IMR-90 (cell line): ENCODE results near the gene ARMH2. TPM values are rescaled to one million over a fixed set of nuclear protein-coding genes. Genes with fewer than 3 reads are reported as not detected.

ENCODE experiments used
- ATAC-seq: fragments of 200-7000 bp; cut with Tn5 transposase; 2 replicates; pipeline ENCODE4 v1.9.1; 2020; ENCODE audit warnings: low read depth, mild to moderate bottlenecking, moderate library complexity
- BruUV-seq: library from RNA; stranded (reverse); fragments of 400-500 nt; replicated peaks from 2 replicates; lab custom pipeline; 2021; lab: Mats Ljungman, UMichigan
- CTCF ChIA-PET: fragments of 300-600 bp; formaldehyde crosslinking; extraction: SDS; loops from one replicate; lab custom pipeline; 2021; ENCODE audit warnings: antibody characterized with exemption; lab: Yijun Ruan, JAX
- POLR2A ChIA-PET: fragments of 300-600 bp; sonication (Branson Sonifier 250); formaldehyde crosslinking; loops from one replicate; lab custom pipeline; 2022; ENCODE audit warnings: antibody characterized with exemption; ENCODE audit not compliant: unreplicated experiment; lab: Charles Lee
- DNase-seq: peaks from one replicate; pipeline ENCODE4 v3.0.0; 2013
- H2AFZ ChIP-seq: replicated peaks from 2 replicates; pipeline ENCODE3; 2013; ENCODE audit warnings: low read length, mild to moderate bottlenecking; ENCODE audit not compliant: poor library complexity
- H2AK5ac ChIP-seq: 2 replicates; pipeline ENCODE4 v1.6.1; 2013; ENCODE audit warnings: low read depth, low read length, inconsistent platforms
- H2AK9ac ChIP-seq: replicated peaks from 2 replicates; pipeline ENCODE3; 2013; ENCODE audit warnings: mild to moderate bottlenecking, low read depth, low read length, moderate library complexity; ENCODE audit not compliant: poor library complexity
- H2BK120ac ChIP-seq: 2 replicates; pipeline ENCODE4 v1.6.1; 2013; ENCODE audit warnings: low read depth, low read length, inconsistent platforms
- H2BK15ac ChIP-seq: 3 replicates; pipeline ENCODE4 v1.6.1; 2013; ENCODE audit warnings: low read depth, low read length, inconsistent platforms
- H2BK20ac ChIP-seq: 2 replicates; pipeline ENCODE4 v1.6.1; 2013; ENCODE audit warnings: low read depth, mild to moderate bottlenecking, inconsistent platforms, low read length, moderate library complexity
- H2BK5ac ChIP-seq: 2 replicates; pipeline ENCODE4 v1.6.1; 2013; ENCODE audit warnings: mild to moderate bottlenecking, low read depth, low read length, inconsistent platforms; ENCODE audit not compliant: poor library complexity, severe bottlenecking
- H3K14ac ChIP-seq: replicated peaks from 2 replicates; pipeline ENCODE4 v1.6.1; 2013; ENCODE audit warnings: low read depth, low read length, inconsistent platforms
- H3K18ac ChIP-seq: 2 replicates; pipeline ENCODE4 v1.6.1; 2013; ENCODE audit warnings: low read depth, low read length, control low read depth
- H3K23ac ChIP-seq: 2 replicates; pipeline ENCODE4 v1.6.1; 2013; ENCODE audit warnings: low read depth, low read length, inconsistent platforms
- H3K27ac ChIP-seq: 2 replicates; pipeline ENCODE4 v1.5.1; 2013; ENCODE audit warnings: mild to moderate bottlenecking, control low read depth, low read length; ENCODE audit not compliant: insufficient read depth
- H3K27me3 ChIP-seq: 2 replicates; pipeline ENCODE4 v1.6.1; 2013; ENCODE audit warnings: low read length; ENCODE audit not compliant: control insufficient read depth, insufficient read depth
- H3K36me3 ChIP-seq: 2 replicates; pipeline ENCODE4 v1.6.1; 2013; ENCODE audit warnings: low read length, mixed read lengths; ENCODE audit not compliant: control insufficient read depth, insufficient read depth
- H3K4ac ChIP-seq: 2 replicates; pipeline ENCODE4 v1.6.1; 2013; ENCODE audit warnings: low read depth, low read length, inconsistent platforms
- H3K4me1 ChIP-seq: 2 replicates; pipeline ENCODE4 v1.6.1; 2013; ENCODE audit warnings: low read length, mixed read lengths; ENCODE audit not compliant: control insufficient read depth, insufficient read depth
- H3K4me2 ChIP-seq: 2 replicates; pipeline ENCODE4 v1.6.1; 2013; ENCODE audit warnings: low read depth, mild to moderate bottlenecking, control low read depth, low read length, moderate library complexity
- H3K4me3 ChIP-seq: 2 replicates; pipeline ENCODE4 v1.5.1; 2013; ENCODE audit warnings: low read depth, mild to moderate bottlenecking, control low read depth, low read length, moderate library complexity; ENCODE audit not compliant: insufficient read depth
- H3K56ac ChIP-seq: 2 replicates; pipeline ENCODE4 v1.6.1; 2013; ENCODE audit warnings: low read length, inconsistent platforms; ENCODE audit not compliant: insufficient read depth; ENCODE audit errors: extremely low read depth
- H3K79me1 ChIP-seq, 2 experiments: 2 replicates each; pipeline ENCODE4 v1.6.1; 2013; ENCODE audit warnings: low read length in 2 of 2, inconsistent platforms in 1 of 2, low read depth in 1 of 2
- H3K9ac ChIP-seq: 2 replicates; pipeline ENCODE4 v1.6.1; 2013; ENCODE audit warnings: low read depth, low read length, control low read depth
- H3K9me1 ChIP-seq: 2 replicates; pipeline ENCODE4 v1.6.1; 2013; ENCODE audit warnings: low read length, inconsistent platforms; ENCODE audit not compliant: insufficient read depth
- H3K9me3 ChIP-seq: 2 replicates; pipeline ENCODE4 v1.6.1; 2013; ENCODE audit warnings: low read length; ENCODE audit not compliant: control insufficient read depth, insufficient read depth
- H4K20me1 ChIP-seq: 2 replicates; pipeline ENCODE4 v1.6.1; 2013; ENCODE audit warnings: low read length, inconsistent platforms; ENCODE audit not compliant: insufficient read depth
- H4K5ac ChIP-seq: 2 replicates; pipeline ENCODE4 v1.6.1; 2013; ENCODE audit warnings: mild to moderate bottlenecking, low read depth, low read length, control low read depth
- H4K8ac ChIP-seq, 2 experiments: 2 replicates each; pipeline ENCODE4 v1.6.1; 2013; ENCODE audit warnings: low read depth in 2 of 2, low read length in 2 of 2, control low read depth in 1 of 2, inconsistent platforms in 1 of 2
- H4K91ac ChIP-seq: 2 replicates; pipeline ENCODE4 v1.6.1; 2013; ENCODE audit warnings: low read depth, low read length, inconsistent platforms; ENCODE audit not compliant: insufficient read depth
- BHLHE40 ChIP-seq: fragments of 150-350 bp; IDR thresholded peaks from 2 replicates; pipeline ENCODE4 v1.6.1; 2016; ENCODE audit warnings: mild to moderate bottlenecking, low read depth, low read length
- CEBPB ChIP-seq: IDR thresholded peaks from 2 replicates; pipeline ENCODE4 v1.6.1; 2012; ENCODE audit warnings: low read depth, low read length, improper control_type of control experiment
- CHD1 ChIP-seq: IDR thresholded peaks from 2 replicates; pipeline ENCODE4 v1.6.1; 2012; ENCODE audit warnings: low read depth, low read length, improper control_type of control experiment
- CTCF ChIP-seq: conservative IDR thresholded peaks from 2 replicates; pipeline ENCODE4 v1.5.1; 2012; ENCODE audit warnings: mild to moderate bottlenecking, low read depth, low read length, improper control_type of control experiment
- FOS ChIP-seq: fragments of 150-350 bp; IDR thresholded peaks from 2 replicates; pipeline ENCODE4 v1.6.1; 2016; ENCODE audit warnings: low read depth, low read length
- MAFK ChIP-seq: IDR thresholded peaks from 2 replicates; pipeline ENCODE4 v1.6.1; 2012; ENCODE audit warnings: low read depth, low read length, improper control_type of control experiment
- MAZ ChIP-seq: IDR thresholded peaks from 2 replicates; pipeline ENCODE4 v1.6.1; 2012; ENCODE audit warnings: low read depth, mild to moderate bottlenecking, low read length, improper control_type of control experiment, moderate library complexity, borderline replicate concordance
- MXI1 ChIP-seq: IDR thresholded peaks from 2 replicates; pipeline ENCODE4 v1.6.1; 2012; ENCODE audit warnings: low read depth, mild to moderate bottlenecking, low read length, moderate library complexity, borderline replicate concordance
- POLR2A ChIP-seq: IDR thresholded peaks from 2 replicates; pipeline ENCODE4 v1.6.1; 2012; ENCODE audit warnings: mild to moderate bottlenecking, low read depth, low read length
- RAD21 ChIP-seq: IDR thresholded peaks from 2 replicates; pipeline ENCODE4 v1.6.1; 2012; ENCODE audit warnings: low read length, improper control_type of control experiment
- RCOR1 ChIP-seq: IDR thresholded peaks from 2 replicates; pipeline ENCODE4 v1.6.1; 2012; ENCODE audit warnings: mild to moderate bottlenecking, low read length, improper control_type of control experiment; ENCODE audit not compliant: insufficient replicate concordance
- RFX5 ChIP-seq: IDR thresholded peaks from 2 replicates; pipeline ENCODE4 v1.8.0; 2012; ENCODE audit warnings: low read depth, mild to moderate bottlenecking, low read length, moderate library complexity
- SMC3 ChIP-seq: fragments of 150-350 bp; IDR thresholded peaks from 2 replicates; pipeline ENCODE4 v1.6.1; 2016; ENCODE audit warnings: low read depth, mild to moderate bottlenecking, antibody characterized with exemption, low read length, moderate library complexity
- USF2 ChIP-seq: fragments of 150-350 bp; IDR thresholded peaks from 2 replicates; pipeline ENCODE4 v1.6.1; 2017; ENCODE audit warnings: mild to moderate bottlenecking, antibody characterized with exemption, low read length, low read depth
- WGBS, 2 experiments: methylation state at CpG; one replicate each; pipeline versions ENCODE4 v1.1.5 to v1.1.7; 2013; ENCODE audit warnings: missing lambda C conversion rate in 2 of 2; ENCODE audit not compliant: insufficient read length in 1 of 2; ENCODE audit errors: extremely low coverage in 2 of 2; 5-methylcytosine and 5-hydroxymethylcytosine counted together
- dilution Hi-C: fragments of 300-500 bp; cut with HindIII; formaldehyde crosslinking; loops from one replicate; pipeline ENCODE4 v1.14.3; 2018; ENCODE audit warnings: low sequenced_read_pairs; ENCODE audit not compliant: unreplicated experiment
- in situ Hi-C: fragments of 300-500 bp; cut with MboI; formaldehyde crosslinking; loops from 3 replicates; pipeline ENCODE4 v1.14.3; 2019; ENCODE audit warnings: low sequenced_read_pairs, inconsistent platforms, mixed read lengths
- intact Hi-C: fragments of 100-400 bp; cut with micrococcal nuclease; formaldehyde crosslinking; loops from 2 replicates; pipeline ENCODE4 v1.10.0; 2022
- polyA plus RNA-seq, 3 experiments: library from polyadenylated mRNA; depleted of rRNA; stranded (reverse); fragments of >200 nt; gene quantifications; 2 replicates each; pipeline ENCODE4 v1.2.3, GENCODE V29; 2012; ENCODE audit warnings: low replicate concordance in 1 of 3
- total RNA-seq: library from RNA; depleted of rRNA; stranded (reverse); fragments of >200 nt; gene quantifications from 2 replicates; pipeline ENCODE4 v1.2.3, GENCODE V29; 2012

The ARMH2 gene
- total and polyA plus RNA-seq, 2 of the 4 experiments (the other 2 are of a cell fraction), result not detected

GRCh38 chr6:24844903-24845302 lies 46.2 kb upstream of the ARMH2 start (continued):
- TF ChIP-seq RCOR1 (no peak), CTCF (no peak)

- H2BK15ac ChIP-seq, result no peak overlapping the region
- H3K56ac ChIP-seq, result no peak overlapping the region
- H3K9me1 ChIP-seq, result 0 out of 2 replicates have a peak, but pooled peaks cover 4% of the 10 kb centered on the region
- intact Hi-C loops (no loop called here), dilution Hi-C loops (loop anchor here (25.0 kb wide), 1 partner anchor 243 kb away; no protein-coding TSS in a partner anchor), in situ Hi-C loops (no loop called here)
- no peaks in the 10 kb centered on the region for H3K79me1 ChIP-seq
- no peak overlapping the region for H3K9ac ChIP-seq
- ATAC-seq (no peak), DNase-seq (no peak)
- no peak overlapping the region for H3K4me3 ChIP-seq
- H3K4ac ChIP-seq, result no peak overlapping the region
- no peak overlapping the region for H3K23ac ChIP-seq
- POLR2A ChIA-PET, result no interaction called here
- no peaks in the 10 kb centered on the region for H3K27me3 ChIP-seq
- no peak overlapping the region for H2AK5ac ChIP-seq
- H4K8ac ChIP-seq, result no peak overlapping the region
- no CpG with 5 or more reads among the region's 1 CpG for WGBS, 2 experiments
- no peak overlapping the region for H3K18ac ChIP-seq
- no peak overlapping the region for H3K14ac ChIP-seq
- peaks cover 30% of the 10 kb centered on the region for H3K36me3 ChIP-seq
- H2BK120ac ChIP-seq, result no peak overlapping the region
- no peaks in the 10 kb centered on the region for H3K4me1 ChIP-seq
- H4K91ac ChIP-seq, result no peak overlapping the region
- H4K20me1 ChIP-seq, result no peaks in the 10 kb centered on the region
- H2AFZ ChIP-seq, result no peak overlapping the region
- no peak overlapping the region for H2AK9ac ChIP-seq
- CTCF ChIA-PET, result no interaction called here
- H3K27ac ChIP-seq, result no peak overlapping the region
- BruUV-seq, result no TSS peak
- H4K5ac ChIP-seq, result no peak overlapping the region
- no peak overlapping the region for H2BK5ac ChIP-seq
- no peak overlapping the region for H3K4me2 ChIP-seq
- no peaks in the 10 kb centered on the region for H3K9me3 ChIP-seq
- no peak overlapping the region for H2BK20ac ChIP-seq
- no peak for TF ChIP-seq MAZ
- TF ChIP-seq CEBPB, result no peak
- TF ChIP-seq BHLHE40, result no peak
- no peak for TF ChIP-seq RFX5
- TF ChIP-seq MXI1, result no peak
- TF ChIP-seq RAD21, result no peak
- no peak for TF ChIP-seq SMC3
- TF ChIP-seq CTCF, result no peak
- TF ChIP-seq FOS, result no peak
- no peak for TF ChIP-seq POLR2A
- TF ChIP-seq CHD1, result no peak
- TF ChIP-seq MAFK, result no peak
- TF ChIP-seq USF2, result no peak
Measured at GRCh38 chr6:24844061-24844460, 45.3 kb upstream of the ARMH2 start.
